ENCODE results near the gene PCDHGC3. TPM values are rescaled to one million over a fixed set of nuclear protein-coding genes. Genes with fewer than 3 reads are reported as not detected.
A peak's percentile ranks its signal among the peaks of the same experiment; 100 is the strongest.

PCDHGC3 gene
- total and polyA plus RNA-seq, 2 of the 4 experiments (the other 2 are of a cell fraction): 21.1 to 72.1 TPM

- TF ChIP-seq MAFK (IDR thresholded peaks at IDR 0.05; ENCODE audit: low read depth, low read length) (peak; percentile 42; the same call in 1 of the 2 replicates), USF2 (IDR thresholded peaks at IDR 0.05; ENCODE audit: low read depth, low read length) (no peak), POLR2A (IDR thresholded peaks at IDR 0.05; ENCODE audit: low read depth, low read length) (peak; percentile 52; the same call in 1 of the 2 replicates), RFX5 (IDR thresholded peaks at IDR 0.05; ENCODE audit: low read depth, low read length) (peak; percentile 81)
Observed at GRCh38 chr5:141524604-141525597, 49.1 kb downstream of the PCDHGC3 start (continued).

Measured in IMR-90 (cell line).